ENCODE data around the gene PIEZO1.

The PIEZO1 gene

GRCh38 chr16:88810166-88810911 is 25.3 kb upstream of the PIEZO1 start:
- Mint-ChIP-seq H3K4me1 (no peaks in the 10 kb centered on the region), H3K36me3 (ENCODE audit: low read depth) (peaks cover 5% of the 10 kb centered on the region), H3K27me3 (ENCODE audit: low read depth) (no peaks in the 10 kb centered on the region), H3K4me3 (peak overlapping the region; percentile 95), H3K9me3 (no peaks in the 10 kb centered on the region), H3K27ac (peak overlapping the region; percentile 80 to 94 (median 94))
- no peak for TF ChIP-seq CTCF (IDR thresholded peaks at IDR 0.05; ENCODE audit: unreplicated experiment in 3 of 3)

- TF ChIP-seq CTCF (IDR thresholded peaks at IDR 0.05; ENCODE audit: unreplicated experiment in 3 of 3): no peak
- Mint-ChIP-seq H3K36me3 (ENCODE audit: low read depth) (peaks cover 5% of the 10 kb centered on the region), H3K9me3 (no peaks in the 10 kb centered on the region), H3K27me3 (ENCODE audit: low read depth) (no peaks in the 10 kb centered on the region), H3K4me3 (peak overlapping the region; percentile 62 to 95 (median 95)), H3K4me1 (no peaks in the 10 kb centered on the region), H3K27ac (no peak overlapping the region)
These were observed 24.7 kb upstream of the PIEZO1 start for GRCh38 chr16:88809676-88810165.

- TF ChIP-seq CTCF (IDR thresholded peaks at IDR 0.05; ENCODE audit: unreplicated experiment in 3 of 3): no peak
- Mint-ChIP-seq H3K27ac (no peak overlapping the region), H3K9me3 (no peaks in the 10 kb centered on the region), H3K4me1 (no peaks in the 10 kb centered on the region), H3K4me3 (peak overlapping the region; percentile 19 to 66 (median 62)), H3K36me3 (ENCODE audit: low read depth) (peaks cover 5% of the 10 kb centered on the region), H3K27me3 (ENCODE audit: low read depth) (no peaks in the 10 kb centered on the region)
These were observed 24.2 kb upstream of the PIEZO1 start for GRCh38 chr16:88809068-88809675.

- Mint-ChIP-seq H3K36me3 (ENCODE audit: low read depth) (peaks cover 5% of the 10 kb centered on the region), H3K4me1 (no peaks in the 10 kb centered on the region), H3K27me3 (ENCODE audit: low read depth) (no peaks in the 10 kb centered on the region), H3K9me3 (no peaks in the 10 kb centered on the region), H3K27ac (no peak overlapping the region), H3K4me3 (peak overlapping the region; percentile 29 to 65 (median 37))
- TF ChIP-seq CTCF (IDR thresholded peaks at IDR 0.05; ENCODE audit: unreplicated experiment in 3 of 3): no peak
These were observed 22.8 kb upstream of the PIEZO1 start for GRCh38 chr16:88807626-88808453.

GRCh38 chr16:88807142-88807625 is 22.2 kb upstream of the PIEZO1 start:
- Mint-ChIP-seq H3K27ac (no peak overlapping the region), H3K9me3 (no peaks in the 10 kb centered on the region), H3K4me3 (peak overlapping the region in 1 of 3 experiments; percentile 65), H3K36me3 (ENCODE audit: low read depth) (peaks cover 5% of the 10 kb centered on the region), H3K4me1 (no peaks in the 10 kb centered on the region), H3K27me3 (ENCODE audit: low read depth) (no peaks in the 10 kb centered on the region)
- no peak for TF ChIP-seq CTCF (IDR thresholded peaks at IDR 0.05; ENCODE audit: unreplicated experiment in 3 of 3)

Data from nephron (organoid).